ENCODE data around the gene BRME1.

The BRME1 gene

GRCh38 chr19:13905634-13906520, at the start of gene BRME1, which contains the start of gene CC2D1A:
Gene BRME1 (minus strand): TSS chr19:13906117. CDS start chr19:13904892, 1,225 bp downstream.
Gene CC2D1A (plus strand): TSS chr19:13906201. CDS start chr19:13906442, 241 bp downstream.
- DNase-seq (ENCODE audit: extremely low read depth in 1 of 2, low read depth in 1 of 2): peak; percentile 78 to 93

GRCh38 chr19:13954185-13954584, 48.3 kb upstream of the BRME1 start:
- no peak for DNase-seq (ENCODE audit: extremely low read depth in 1 of 2, low read depth in 1 of 2)

- DNase-seq (ENCODE audit: extremely low read depth in 1 of 2, low read depth in 1 of 2): no peak
Measured at GRCh38 chr19:13952931-13953531, 47.1 kb upstream of the BRME1 start.

- DNase-seq (ENCODE audit: extremely low read depth in 1 of 2, low read depth in 1 of 2): peak; percentile 98 to 99
Measured at GRCh38 chr19:13952154-13952930, 46.4 kb upstream of the BRME1 start, which contains the start of gene DCAF15. Gene DCAF15 (plus strand): TSS chr19:13952509. CDS start chr19:13952513, 4 bp downstream.

GRCh38 chr19:13951799-13952153, 45.9 kb upstream of the BRME1 start:
- no peak for DNase-seq (ENCODE audit: extremely low read depth in 1 of 2, low read depth in 1 of 2)

- DNase-seq (ENCODE audit: extremely low read depth in 1 of 2, low read depth in 1 of 2): no peak
Measured at GRCh38 chr19:13951043-13951442, 45.1 kb upstream of the BRME1 start.

- DNase-seq (ENCODE audit: extremely low read depth in 1 of 2, low read depth in 1 of 2): no peak
Measured at GRCh38 chr19:13946414-13946813, 40.5 kb upstream of the BRME1 start.

- no peak for DNase-seq (ENCODE audit: extremely low read depth in 1 of 2, low read depth in 1 of 2)
Measured at GRCh38 chr19:13942023-13942684, 36.2 kb upstream of the BRME1 start.

- DNase-seq (ENCODE audit: extremely low read depth in 1 of 2, low read depth in 1 of 2): no peak
Measured at GRCh38 chr19:13938301-13939064, 32.6 kb upstream of the BRME1 start, which contains the start of gene PODNL1. Gene PODNL1 (minus strand): TSS chr19:13938417. CDS start chr19:13938181, 236 bp downstream.

GRCh38 chr19:13937479-13938300, 31.8 kb upstream of the BRME1 start:
- DNase-seq (ENCODE audit: extremely low read depth in 1 of 2, low read depth in 1 of 2): no peak

- no peak for DNase-seq (ENCODE audit: extremely low read depth in 1 of 2, low read depth in 1 of 2)
Measured at GRCh38 chr19:13935765-13936510, 30.0 kb upstream of the BRME1 start.

- DNase-seq (ENCODE audit: extremely low read depth in 1 of 2, low read depth in 1 of 2): no peak
Measured at GRCh38 chr19:13934785-13935109, 28.8 kb upstream of the BRME1 start.

- no peak for DNase-seq (ENCODE audit: extremely low read depth in 1 of 2, low read depth in 1 of 2)
Measured at GRCh38 chr19:13932911-13933393, 27.0 kb upstream of the BRME1 start.

GRCh38 chr19:13932149-13932637, 26.3 kb upstream of the BRME1 start:
- no peak for DNase-seq (ENCODE audit: extremely low read depth in 1 of 2, low read depth in 1 of 2)

GRCh38 chr19:13931391-13932148, 25.7 kb upstream of the BRME1 start:
- DNase-seq (ENCODE audit: extremely low read depth in 1 of 2, low read depth in 1 of 2): no peak

GRCh38 chr19:13930402-13930801, 24.5 kb upstream of the BRME1 start:
- DNase-seq (ENCODE audit: extremely low read depth in 1 of 2, low read depth in 1 of 2): no peak

GRCh38 chr19:13929956-13930355, 24.0 kb upstream of the BRME1 start:
- DNase-seq (ENCODE audit: extremely low read depth in 1 of 2, low read depth in 1 of 2): no peak

Data from activated CD8-positive, alpha-beta memory T cell treated with anti-CD3 and anti-CD28 coated beads for 1 hour (primary cell).